Retinal pigment epithelial cell (primary cell): ENCODE data around the gene EYS.

Experiments
- DNase-seq: peaks from one replicate; pipeline ENCODE4 v3.0.0-alpha.2; 2010; ENCODE audit warnings: low read depth
- H3K4me3 ChIP-seq: 2 replicates; pipeline ENCODE4 v1.5.1; 2011; ENCODE audit warnings: mild to moderate bottlenecking, low read length, control low read depth, moderate library complexity
- CTCF ChIP-seq: conservative IDR thresholded peaks from 2 replicates; pipeline ENCODE4 v1.5.1; 2011; ENCODE audit warnings: low read depth, low read length, control low read depth, inconsistent platforms

Gene EYS

GRCh38 chr6:64776359-64776758 is 930.7 kb downstream of the EYS start:
- TF ChIP-seq CTCF: no peak
- H3K4me3 ChIP-seq: no peak overlapping the region
- DNase-seq: no peak

- no peak overlapping the region for H3K4me3 ChIP-seq
- TF ChIP-seq CTCF: no peak
- DNase-seq: no peak
Measured at GRCh38 chr6:64774881-64775280, 932.1 kb downstream of the EYS start.

GRCh38 chr6:64750910-64751309 is 956.1 kb downstream of the EYS start:
- no peak for TF ChIP-seq CTCF
- DNase-seq: no peak
- no peak overlapping the region for H3K4me3 ChIP-seq

- no peak overlapping the region for H3K4me3 ChIP-seq
- TF ChIP-seq CTCF: no peak
- DNase-seq: no peak
Measured at GRCh38 chr6:64737418-64737817, 969.6 kb downstream of the EYS start.

- no peak for DNase-seq
- TF ChIP-seq CTCF: no peak
- H3K4me3 ChIP-seq: no peak overlapping the region
Measured at GRCh38 chr6:64736421-64736950, 970.5 kb downstream of the EYS start.

GRCh38 chr6:64733433-64733832 is 973.6 kb downstream of the EYS start:
- TF ChIP-seq CTCF: no peak
- no peak for DNase-seq
- H3K4me3 ChIP-seq: no peak overlapping the region

- DNase-seq: no peak
- H3K4me3 ChIP-seq: no peak overlapping the region
- no peak for TF ChIP-seq CTCF
Measured at GRCh38 chr6:64732888-64733287, 974.1 kb downstream of the EYS start.
